SKM-1 treated with dmso at 0.1 percent for 144 hours (cell line): ENCODE measurements around the gene SLC25A6.
"Not testable (repeated sequence)": the region's sequence is repeated elsewhere in the genome, so short reads cannot be mapped to it uniquely, and the experiment has no call there.

Experiments
- DNase-seq: peaks from one replicate; lab custom pipeline; 2025; ENCODE audit not compliant: unreplicated experiment; lab: John Stamatoyannopoulos, UW

The SLC25A6 gene

DNA sequence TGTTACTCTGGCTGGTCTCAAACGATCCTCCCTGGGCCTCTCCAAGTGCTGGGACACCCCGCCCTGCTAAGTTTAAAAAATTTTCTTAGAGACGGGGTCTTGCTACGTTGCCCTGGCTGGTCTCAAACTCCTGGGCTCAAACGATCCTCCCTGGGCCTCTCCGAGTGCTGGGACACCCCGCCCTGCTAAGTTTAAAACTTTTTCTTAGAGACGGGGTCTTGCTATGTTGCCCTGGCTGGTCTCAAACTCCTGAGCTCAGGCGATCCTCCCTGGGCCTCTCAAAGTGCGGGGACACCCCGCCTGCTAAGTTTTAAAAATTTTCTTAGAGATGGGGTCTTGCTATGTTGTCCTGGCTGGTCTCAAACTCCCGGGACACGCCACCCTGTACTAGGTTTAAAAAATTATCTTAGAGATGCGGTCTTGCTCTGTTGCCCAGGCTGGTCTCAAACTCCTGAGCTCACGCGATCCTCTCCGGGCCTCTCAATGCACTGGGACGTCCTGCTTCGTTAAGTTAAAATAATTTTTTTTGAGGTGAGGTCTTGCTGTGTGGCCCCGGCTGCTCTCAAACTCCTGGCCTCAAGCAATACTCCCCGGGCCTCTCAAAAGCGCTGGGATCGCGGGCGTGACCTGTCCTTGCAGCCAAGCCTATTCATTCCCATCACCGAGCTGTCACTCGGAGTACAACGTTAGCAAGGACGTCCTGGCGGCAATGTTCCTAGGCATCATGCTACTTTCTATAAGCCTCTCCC, 1.1 kb downstream of the SLC25A6 start:
- no peak for DNase-seq

DNA sequence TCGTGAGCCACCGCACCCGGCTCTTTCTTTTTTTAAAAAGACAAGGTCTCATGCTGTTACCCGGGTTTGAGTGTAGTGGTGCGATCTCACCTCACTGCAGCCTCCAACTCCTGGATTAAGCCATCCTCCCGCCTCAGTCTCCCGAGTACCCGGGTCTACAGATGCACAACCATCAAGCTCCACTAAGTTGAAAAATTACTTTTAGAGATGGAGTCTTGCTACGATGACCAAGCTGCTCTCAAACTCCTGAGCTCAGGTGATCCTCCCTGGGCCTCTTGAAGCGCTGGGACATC, 2.0 kb downstream of the SLC25A6 start:
- DNase-seq = no peak

DNA sequence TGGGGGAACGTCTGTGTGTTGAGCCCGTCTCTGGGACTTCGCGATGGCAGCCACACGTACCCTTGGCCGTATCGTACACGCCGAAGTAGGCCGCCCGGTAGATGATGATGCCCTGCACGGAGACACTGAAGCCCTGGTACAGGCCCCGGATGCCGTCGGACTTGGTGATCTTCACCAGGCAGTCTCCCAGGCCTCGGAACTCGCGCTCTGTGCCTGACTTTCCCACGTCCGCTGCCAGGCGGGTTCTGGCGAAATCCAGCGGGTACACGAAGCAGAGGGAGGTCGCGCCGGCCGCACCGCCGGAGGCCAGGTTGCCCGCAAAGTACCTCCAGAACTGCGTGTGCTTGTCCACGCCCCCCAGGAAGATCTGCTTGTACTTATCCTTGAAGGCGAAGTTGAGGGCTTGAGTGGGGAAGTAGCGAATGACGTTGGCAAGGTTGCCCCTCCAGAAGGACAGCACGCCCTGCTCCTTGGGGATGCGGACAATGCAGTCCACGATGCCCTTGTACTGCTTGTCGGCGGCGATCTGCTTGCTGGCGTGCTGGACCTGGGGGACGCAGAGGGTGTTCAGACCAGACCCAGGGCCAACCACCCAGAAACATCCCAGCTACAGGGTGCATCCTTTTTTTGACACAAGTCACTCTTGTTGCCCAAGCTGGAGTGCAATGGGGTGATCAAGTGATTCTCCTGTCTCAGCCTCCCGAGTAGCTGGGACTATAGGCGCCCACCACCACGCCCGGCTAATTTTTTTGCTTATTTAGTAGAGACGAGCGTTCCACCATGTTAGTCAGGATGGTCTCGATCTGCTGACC, 2.5 kb downstream of the SLC25A6 start:
- DNase-seq = no peak

DNA sequence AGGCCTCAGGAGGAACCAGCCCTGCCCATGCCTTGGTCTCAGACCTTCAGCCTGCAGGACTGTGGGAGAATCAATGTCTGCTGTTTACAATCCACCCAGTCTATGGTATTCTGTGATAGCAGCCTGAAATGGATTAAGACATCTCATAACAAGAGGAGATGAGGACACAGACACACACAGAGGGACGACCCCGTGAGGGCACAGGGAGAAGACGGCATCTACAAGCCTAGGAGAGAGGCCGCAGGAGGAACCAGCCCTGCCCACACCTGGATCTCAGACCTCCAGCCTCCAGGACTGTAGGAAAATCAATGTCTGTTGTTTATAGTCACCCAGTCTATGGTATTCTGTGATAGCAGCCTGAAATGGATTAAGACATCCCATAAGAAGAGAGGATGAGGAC, 3.3 kb downstream of the SLC25A6 start:
- no peak for DNase-seq

DNA sequence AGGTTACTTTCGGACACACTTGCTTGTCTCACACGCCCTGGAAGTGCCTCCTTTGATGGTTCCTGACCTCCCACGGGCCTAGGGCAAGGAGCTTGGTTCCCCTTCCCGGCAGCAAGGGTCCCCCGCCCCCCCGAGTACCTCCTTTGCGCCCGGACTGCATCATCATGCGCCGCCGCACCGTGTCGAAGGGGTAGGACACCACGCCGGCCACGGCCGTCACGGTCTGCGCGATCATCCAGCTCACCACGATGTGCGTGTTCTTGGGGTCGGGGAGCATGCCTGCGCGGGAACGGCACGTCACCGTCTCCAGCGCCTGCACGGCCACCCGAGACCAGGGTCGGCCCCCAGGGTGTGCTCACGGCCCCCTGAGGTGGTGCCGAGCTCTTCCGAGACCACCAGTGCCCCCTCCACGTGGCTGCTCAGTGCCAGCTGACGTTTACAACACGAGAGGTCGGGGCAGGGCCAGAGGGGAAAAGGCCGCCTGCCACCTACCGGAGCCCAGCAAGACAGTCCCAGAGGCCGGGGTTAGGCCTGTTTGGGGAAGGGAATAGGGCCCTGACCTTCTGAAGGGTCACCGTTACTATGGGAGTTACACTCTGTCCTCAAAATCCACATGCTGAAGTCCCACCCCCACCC, 4.7 kb downstream of the SLC25A6 start:
- no peak for DNase-seq

DNA sequence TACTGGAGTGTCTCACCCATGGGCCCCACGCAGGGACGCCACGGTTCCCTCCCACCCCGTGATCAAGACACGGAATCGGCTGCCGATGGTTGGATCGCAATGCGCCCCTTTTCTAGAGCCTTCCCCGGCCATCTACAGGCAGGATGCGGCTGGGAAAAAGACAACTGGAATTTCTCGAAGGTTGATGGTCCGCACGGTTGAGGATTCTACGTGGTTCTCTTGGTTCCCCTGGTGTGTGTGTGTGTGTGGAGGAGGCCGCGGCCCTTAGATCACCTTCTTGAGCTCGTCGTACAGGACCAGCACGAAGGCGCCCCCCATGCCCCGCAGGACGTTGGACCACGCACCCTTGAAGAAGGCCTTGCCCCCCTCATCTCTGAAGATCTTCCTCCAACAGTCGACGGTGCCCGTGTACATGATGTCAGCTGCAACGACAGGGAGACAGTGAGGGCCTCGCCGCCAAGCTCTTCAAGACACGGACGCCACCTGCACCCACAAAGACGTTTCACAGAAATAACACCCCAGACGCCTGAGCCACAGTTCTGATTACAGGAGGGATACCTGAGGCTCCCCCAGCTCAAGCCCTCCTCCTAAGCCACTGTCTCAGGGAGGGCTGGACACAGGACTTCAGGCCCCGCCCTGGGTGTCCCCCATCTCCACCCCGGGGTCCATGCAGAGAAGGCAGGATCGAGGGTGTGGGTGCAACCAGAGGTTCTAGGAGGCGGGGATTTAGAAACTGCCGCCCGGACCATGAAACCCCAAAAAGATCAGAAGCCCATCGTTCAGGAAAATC, 5.4 kb downstream of the SLC25A6 start:
- no peak for DNase-seq

DNA sequence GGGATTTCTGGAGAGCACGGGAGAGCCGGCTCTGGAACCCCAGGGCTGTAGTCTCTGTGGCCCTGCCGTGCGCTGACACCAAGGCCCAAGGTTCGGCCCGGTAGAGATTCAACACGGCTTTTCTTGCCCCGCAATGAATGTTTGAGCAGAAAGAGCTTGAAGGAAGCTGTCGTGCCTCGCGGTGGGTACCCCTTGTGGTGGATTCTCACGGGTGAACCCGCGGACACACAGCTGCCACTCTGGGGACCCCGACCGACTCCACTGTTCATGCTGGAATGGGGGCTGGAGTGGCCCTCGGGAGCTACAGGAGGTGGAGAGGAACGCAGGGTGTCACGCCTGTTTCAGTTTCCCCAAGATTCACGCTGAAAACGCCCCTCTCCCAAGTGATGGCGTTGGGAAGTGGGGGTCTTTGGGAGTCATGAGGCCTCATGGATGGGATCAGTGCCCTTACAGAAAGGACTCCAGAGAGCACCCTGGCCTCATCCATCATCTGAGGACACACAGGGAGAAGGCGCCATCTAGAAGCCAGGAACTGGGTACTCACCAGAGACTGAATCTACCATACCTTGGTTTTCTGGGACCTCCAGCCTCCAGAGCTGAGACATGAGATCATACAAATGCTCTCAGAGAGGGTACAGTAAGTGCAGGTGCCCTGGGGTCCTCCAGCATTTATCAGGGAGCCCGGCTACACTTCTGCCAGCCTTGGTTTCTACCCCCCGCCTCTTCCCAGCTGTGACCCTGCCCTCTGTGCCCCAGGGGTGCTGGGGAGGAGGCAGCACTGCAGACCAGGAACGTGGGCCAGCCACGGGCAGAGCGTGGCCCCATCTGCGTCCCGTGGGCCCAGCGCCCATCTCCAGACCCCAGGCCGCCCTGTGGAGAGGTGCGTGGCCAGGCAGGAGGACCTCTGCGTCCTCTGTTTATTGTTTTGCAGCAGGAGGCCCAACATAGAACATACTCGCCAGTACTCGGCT, 6.4 kb downstream of the SLC25A6 start:
- no peak for DNase-seq

DNA sequence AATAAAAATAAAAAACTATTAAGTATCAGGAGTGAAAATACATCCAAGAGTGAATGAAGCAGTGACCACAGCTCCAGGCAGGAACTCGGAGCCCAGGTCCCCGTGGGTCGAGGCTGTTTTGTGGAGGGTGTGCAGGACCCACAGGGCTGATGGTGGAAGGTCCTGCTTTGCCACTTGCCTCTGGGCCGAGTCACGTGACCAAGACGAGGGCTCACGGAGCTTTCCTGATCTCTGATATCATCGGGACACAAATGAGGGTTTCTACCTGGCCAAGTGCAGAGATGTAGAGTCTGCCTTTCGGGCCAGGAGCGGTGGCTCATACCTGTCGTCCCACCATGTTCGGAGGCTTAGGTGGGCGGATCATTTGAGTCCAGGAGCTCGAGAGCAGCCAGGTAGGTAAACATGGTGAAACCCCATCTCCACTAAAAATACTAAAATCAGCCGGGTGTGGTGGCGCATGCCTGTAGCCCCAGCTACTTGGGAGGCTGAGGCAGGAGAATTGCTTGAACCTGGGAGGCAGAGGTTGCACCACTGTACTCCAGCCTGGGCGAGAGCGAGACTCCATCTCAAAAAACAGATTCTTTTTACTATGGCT, 7.2 kb downstream of the SLC25A6 start:
- no peak for DNase-seq

DNA sequence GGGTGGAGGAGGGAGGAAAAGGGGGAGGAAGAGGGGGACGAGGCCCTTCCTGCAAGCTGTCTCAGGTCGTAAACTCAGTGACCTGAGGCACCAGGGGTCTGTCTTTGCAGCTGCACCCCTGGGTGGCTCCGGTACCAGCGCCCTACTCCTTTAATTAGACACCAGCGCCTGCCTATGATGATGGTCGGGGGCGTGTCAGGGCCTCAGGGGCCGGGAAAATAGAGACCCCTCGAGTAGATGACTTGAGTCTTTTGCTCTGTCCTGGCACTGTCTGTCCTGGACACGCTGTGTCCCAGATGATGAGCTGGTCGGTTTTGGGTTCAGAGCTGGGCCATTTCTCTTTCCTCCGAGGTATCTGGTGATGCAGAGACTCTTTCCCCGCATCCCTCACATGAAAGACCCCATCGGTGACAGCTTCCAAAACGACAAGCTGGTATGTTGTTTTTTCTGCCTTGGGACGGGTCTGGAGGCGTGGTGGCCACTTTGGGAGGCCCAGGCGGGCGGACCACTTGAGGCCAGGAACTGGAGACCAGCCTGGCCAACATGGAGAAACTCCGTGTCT, 11.2 kb downstream of the SLC25A6 start:
- no peak for DNase-seq

DNA sequence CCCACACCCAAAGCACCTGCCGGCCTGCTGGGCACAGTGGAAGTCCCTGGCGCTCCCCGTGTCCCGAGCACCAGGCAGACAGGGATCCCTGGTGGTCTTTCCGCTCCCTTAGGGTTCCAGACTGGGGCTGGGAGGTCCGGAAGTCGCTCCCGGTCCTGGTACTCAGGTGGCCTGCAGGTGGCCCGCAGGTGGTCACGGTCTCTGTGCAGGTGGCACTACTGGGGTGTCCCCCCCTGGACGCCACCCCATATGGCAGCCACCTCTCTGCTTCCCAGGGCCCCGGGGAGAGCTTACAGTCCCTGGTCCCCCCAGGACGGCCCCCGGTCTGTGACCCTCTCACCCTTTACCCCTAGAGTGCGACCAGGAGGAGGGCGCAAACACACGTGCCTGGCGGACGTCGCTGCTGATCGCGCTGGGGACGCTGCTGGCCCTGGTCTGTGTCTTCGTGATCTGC, 13.6 kb downstream of the SLC25A6 start:
- no peak for DNase-seq

DNA sequence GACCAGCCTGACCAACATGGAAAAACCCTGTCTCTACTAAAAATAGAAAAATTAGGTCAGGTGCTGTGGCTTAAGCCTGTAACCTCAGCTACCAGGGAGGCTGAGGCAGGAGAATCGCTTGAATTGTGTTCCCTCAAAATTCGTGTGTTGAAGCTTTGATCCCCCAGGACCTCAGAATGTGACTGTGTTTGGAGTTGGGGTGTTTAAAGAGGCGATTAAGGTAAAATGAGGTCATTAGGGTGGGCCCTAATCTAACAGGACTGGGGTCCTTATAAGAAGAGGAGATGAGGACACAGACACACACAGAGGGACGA, 23.6 kb downstream of the SLC25A6 start:
- DNase-seq = no peak

DNA sequence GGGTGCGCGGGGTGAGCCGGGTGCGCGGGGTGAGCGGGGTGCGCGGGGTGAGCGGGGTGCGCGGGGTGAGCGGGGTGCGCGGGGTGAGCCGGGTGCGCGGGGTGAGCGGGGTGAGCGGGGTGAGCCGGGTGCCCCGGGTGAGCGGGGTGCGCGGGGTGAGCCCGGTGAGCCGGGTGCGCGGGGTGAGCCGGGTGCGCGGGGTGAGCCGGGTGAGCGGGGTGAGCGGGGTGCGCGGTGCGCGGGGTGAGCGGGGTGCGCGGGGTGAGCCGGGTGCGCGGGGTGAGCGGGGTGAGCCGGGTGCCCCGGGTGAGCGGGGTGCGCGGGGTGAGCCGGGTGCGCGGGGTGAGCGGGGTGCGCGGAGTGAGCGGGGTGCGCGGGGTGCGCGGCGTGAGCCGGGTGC, 25.6 kb downstream of the SLC25A6 start:
- DNase-seq = not testable (repeated sequence)

DNA sequence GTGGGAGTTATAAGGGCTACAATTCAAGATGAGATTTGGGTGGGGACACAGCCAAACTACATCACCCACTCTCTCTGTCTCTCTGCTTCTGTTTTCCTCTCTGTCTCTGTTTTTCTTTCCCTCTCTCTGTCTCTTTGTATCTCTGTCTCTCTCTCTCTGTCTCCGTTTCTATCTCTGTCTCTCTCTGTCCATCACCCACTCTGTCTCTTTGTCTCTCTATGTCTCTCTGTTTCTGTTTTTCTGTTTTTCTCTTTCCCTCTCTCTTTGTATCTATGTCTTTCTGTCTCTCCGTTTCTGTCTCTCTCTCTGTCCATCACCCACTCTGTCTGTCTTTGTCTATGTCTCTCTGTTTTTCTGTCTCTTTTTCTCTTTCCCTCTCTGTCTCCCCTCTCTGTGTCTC, 30.0 kb downstream of the SLC25A6 start:
- DNase-seq = no peak

DNA sequence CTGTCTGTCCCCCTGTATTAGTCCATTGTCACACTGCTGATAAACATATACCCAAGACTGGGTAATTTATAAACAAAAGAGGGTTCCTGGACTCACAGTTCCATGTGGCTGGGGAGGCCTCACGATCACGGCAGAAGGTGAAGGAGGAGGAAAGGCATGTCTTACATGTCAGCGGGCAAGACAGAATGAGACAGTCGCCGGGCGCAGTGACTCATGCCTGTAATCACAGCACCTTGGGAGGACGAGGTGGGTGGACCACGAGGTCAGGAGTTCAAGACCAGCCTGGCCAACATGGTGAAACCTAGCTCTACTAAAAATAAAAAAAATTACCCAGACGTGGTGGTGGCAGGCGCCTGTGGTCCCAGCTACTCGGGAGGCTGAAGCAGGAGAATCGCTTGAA, 30.6 kb downstream of the SLC25A6 start:
- DNase-seq = no peak

DNA sequence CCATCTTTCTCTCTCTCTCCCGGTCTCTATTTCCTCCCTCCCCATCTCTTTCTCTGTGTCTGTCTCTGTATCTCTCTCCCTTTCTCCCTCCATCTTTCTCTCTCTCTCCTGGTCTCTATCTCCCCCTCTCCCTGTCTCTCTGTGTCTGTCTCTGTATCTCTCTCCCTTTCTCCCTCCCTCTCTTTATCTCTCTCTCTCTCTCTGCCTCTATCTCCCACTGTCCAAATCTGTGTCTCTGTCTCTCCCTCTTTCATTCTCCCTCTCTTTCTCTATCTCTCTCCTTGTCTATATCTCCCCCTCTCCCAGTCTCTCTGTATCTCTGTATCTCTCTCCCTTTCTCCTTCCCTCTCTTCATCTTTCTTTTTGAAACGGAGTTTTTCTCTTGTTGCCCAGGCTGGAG, 31.7 kb downstream of the SLC25A6 start:
- DNase-seq = no peak

DNA sequence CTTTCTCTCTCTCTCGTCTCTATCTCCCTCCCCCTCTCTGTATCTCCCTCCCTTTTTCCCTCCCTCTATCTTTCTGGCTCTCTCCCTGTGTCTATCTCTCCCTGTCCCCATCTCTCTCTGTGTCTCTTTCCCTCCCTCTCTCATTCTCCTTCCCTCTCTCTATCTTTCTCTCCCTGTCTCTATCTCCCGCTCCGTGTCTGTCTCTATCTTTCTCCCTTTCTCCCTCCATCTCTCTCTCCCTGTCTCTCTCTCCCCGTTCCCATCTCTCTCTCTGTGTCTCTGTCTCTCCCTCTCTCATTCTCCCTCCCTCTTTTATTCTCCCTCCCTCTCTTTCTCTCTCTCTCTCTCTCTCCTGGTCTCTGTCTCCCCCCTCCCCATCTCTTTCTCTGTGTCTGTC, 32.4 kb downstream of the SLC25A6 start:
- no peak for DNase-seq

DNA sequence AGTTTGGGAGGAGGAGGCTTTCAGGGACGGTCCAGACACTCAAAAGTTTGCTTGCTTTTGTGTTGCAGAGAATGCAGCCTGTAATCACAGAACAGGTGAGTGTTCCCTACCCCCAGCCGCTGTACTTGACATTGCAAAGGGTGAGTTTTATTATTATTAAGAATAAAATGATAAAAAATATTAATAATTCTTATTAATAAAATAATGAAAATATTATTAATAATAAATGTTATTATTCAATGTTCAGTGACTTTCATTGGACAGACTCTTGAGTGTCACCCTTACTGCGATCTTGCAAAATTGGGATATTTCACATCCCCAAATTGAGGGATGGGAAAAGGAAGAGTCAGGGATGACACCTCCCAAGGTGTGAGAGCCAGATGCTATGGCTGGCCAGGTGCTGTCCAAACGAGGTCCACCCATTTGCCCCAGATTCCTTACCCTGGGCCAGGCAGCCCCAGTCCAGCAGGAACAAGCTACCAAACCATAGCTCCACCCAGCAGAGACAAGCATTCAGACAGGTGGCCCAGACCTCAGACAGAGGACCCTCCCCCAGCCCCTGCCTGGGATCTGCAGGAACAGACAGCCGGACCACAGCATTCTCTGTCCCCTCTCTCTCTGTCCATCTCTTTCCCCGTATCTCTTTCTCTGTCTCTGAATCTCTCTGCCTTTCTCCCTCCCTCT, 33.0 kb downstream of the SLC25A6 start:
- DNase-seq = no peak

DNA sequence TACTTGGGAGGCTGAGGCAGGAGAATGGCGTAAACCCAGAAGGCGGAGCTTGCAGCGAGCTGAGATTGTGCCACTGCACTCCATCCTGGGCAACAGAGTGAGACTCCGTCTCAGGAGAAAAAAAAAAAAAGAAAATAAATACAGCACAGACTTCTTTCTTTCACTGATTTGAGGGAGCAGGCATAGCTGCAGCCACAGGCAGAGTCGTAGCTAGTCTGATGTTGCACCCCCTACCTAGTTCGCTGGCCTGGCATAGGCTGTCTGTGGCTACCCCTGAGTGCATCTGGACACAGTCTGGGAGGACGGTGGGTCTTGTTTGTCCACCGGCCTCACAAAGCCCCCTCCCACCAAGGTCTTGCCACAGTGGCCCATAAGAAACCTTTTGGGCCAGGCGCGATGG, 33.9 kb downstream of the SLC25A6 start:
- no peak for DNase-seq
